Endothelial cell of umbilical vein (primary cell): ENCODE data around the gene ACVRL1. TPM values are rescaled to one million over a fixed set of nuclear protein-coding genes. Genes with fewer than 3 reads are reported as not detected.

ENCODE experiments used
- BruUV-seq: library from RNA; stranded (reverse); fragments of 400-500 nt; replicated peaks from 2 replicates; lab custom pipeline; 2021; lab: Mats Ljungman, UMichigan
- CTCF ChIA-PET: fragments of 300-600, 350-600 bp; sonication (Branson Sonifier 250); formaldehyde crosslinking; loops from one replicate; lab custom pipeline; 2021; ENCODE audit warnings: antibody characterized with exemption, inconsistent platforms; lab: Charles Lee
- POLR2A ChIA-PET: fragments of 300-600, 350-600 bp; sonication (Branson Sonifier 250); formaldehyde crosslinking; loops from one replicate; lab custom pipeline; 2021; ENCODE audit warnings: antibody characterized with exemption, inconsistent platforms; lab: Charles Lee
- DNase-seq: peaks from one replicate; pipeline ENCODE4 v3.0.0-alpha.2; 2011; ENCODE audit warnings: low read depth, low spot score
- FAIRE-seq: peaks from 2 replicates; lab custom pipeline; 2011; peaks lifted over from hg19 to GRCh38; lab: Jason Lieb, UNC
- H2AFZ ChIP-seq: 2 replicates; pipeline ENCODE4 v1.6.0; 2012; ENCODE audit warnings: low read depth, low read length, control low read depth, inconsistent platforms
- H3K27ac ChIP-seq: 2 replicates; pipeline ENCODE4 v1.5.1; 2011; ENCODE audit warnings: low read depth, mild to moderate bottlenecking, control low read depth, low read length, moderate library complexity; ENCODE audit not compliant: insufficient read depth
- H3K27me3 ChIP-seq, 2 experiments: 2 replicates each; pipeline versions ENCODE4 v1.6.0 to v1.6.1; 2011; ENCODE audit warnings: low read length in 2 of 2, mixed read lengths in 1 of 2; ENCODE audit not compliant: control insufficient read depth in 2 of 2, insufficient read depth in 2 of 2
- H3K36me3 ChIP-seq, 2 experiments: 2 replicates in 1 of 2; 3 replicates in 1 of 2; pipeline ENCODE4 v1.5.1; 2011; ENCODE audit warnings: low read length in 2 of 2, mild to moderate bottlenecking in 1 of 2, moderate library complexity in 1 of 2; ENCODE audit not compliant: control insufficient read depth in 2 of 2, insufficient read depth in 2 of 2; ENCODE audit errors: extremely low read depth in 1 of 2
- H3K4me1 ChIP-seq: 3 replicates; pipeline ENCODE4 v1.5.1; 2011; ENCODE audit warnings: mild to moderate bottlenecking, low read length; ENCODE audit not compliant: control insufficient read depth, insufficient read depth; ENCODE audit errors: extremely low read depth
- H3K4me2 ChIP-seq: 2 replicates; pipeline ENCODE4 v1.6.1; 2011; ENCODE audit warnings: low read length, control low read depth, mixed read lengths; ENCODE audit not compliant: insufficient read depth
- H3K4me3 ChIP-seq, 3 experiments: fragments of 200-600 bp in 1 of 3; sonication (generic), shearing (Covaris generic) in 1 of 3; replicated peaks in 1 of 3; 2 replicates each; pipeline ENCODE4 v1.5.1; 2011 to 2016; ENCODE audit warnings: control low read depth in 3 of 3, low read length in 3 of 3, mild to moderate bottlenecking in 2 of 3, inconsistent platforms in 1 of 3, low read depth in 1 of 3, moderate library complexity in 1 of 3; ENCODE audit not compliant: insufficient read depth in 1 of 3
- H3K79me2 ChIP-seq: 2 replicates; pipeline ENCODE4 v1.6.0; 2012; ENCODE audit warnings: low read length, inconsistent platforms; ENCODE audit not compliant: control insufficient read depth, insufficient read depth
- H3K9ac ChIP-seq: replicated peaks from 2 replicates; pipeline ENCODE3; 2011; ENCODE audit warnings: low read length, control low read depth; ENCODE audit not compliant: insufficient read depth; ENCODE audit errors: extremely low read depth
- H3K9me1 ChIP-seq: replicated peaks from 3 replicates; pipeline ENCODE4 v1.6.0; 2011; ENCODE audit warnings: mild to moderate bottlenecking, low read length; ENCODE audit not compliant: control insufficient read depth, insufficient read depth; ENCODE audit errors: extremely low read depth
- H3K9me3 ChIP-seq: replicated peaks from 2 replicates; pipeline ENCODE4 v1.5.1; 2012; ENCODE audit warnings: low read length, inconsistent platforms; ENCODE audit not compliant: control insufficient read depth, insufficient read depth
- H4K20me1 ChIP-seq: replicated peaks from 2 replicates; pipeline ENCODE3; 2011; ENCODE audit warnings: mild to moderate bottlenecking, low read length; ENCODE audit not compliant: control insufficient read depth, insufficient read depth; ENCODE audit errors: extremely low read depth
- EZH2 ChIP-seq: IDR thresholded peaks from 2 replicates; pipeline ENCODE4 v1.6.1; 2012; ENCODE audit warnings: borderline replicate concordance, low read depth, mild to moderate bottlenecking, moderate library complexity, low read length, inconsistent platforms; ENCODE audit not compliant: severe bottlenecking
- FOS ChIP-seq: IDR thresholded peaks from 2 replicates; pipeline ENCODE4 v1.6.1; 2011; ENCODE audit warnings: mild to moderate bottlenecking, low read length, moderate library complexity, borderline replicate concordance; ENCODE audit not compliant: insufficient read depth
- GATA2 ChIP-seq: IDR thresholded peaks from 2 replicates; pipeline ENCODE4 v1.7.0; 2011; ENCODE audit warnings: low read depth, mild to moderate bottlenecking, moderate library complexity, mixed read lengths, low read length; ENCODE audit not compliant: insufficient read length, insufficient read depth
- JUN ChIP-seq: IDR thresholded peaks from 2 replicates; pipeline ENCODE4 v1.6.1; 2011; ENCODE audit warnings: borderline replicate concordance, low read depth; ENCODE audit not compliant: insufficient read length, insufficient read depth
- MYC ChIP-seq: IDR thresholded peaks from one replicate; pipeline ENCODE4 v1.6.1; 2011; ENCODE audit warnings: mild to moderate bottlenecking, low read depth, low read length
- POLR2A ChIP-seq: IDR thresholded peaks from 2 replicates; pipeline ENCODE4 v1.6.1; 2012; ENCODE audit warnings: low read depth, mild to moderate bottlenecking, control low read depth, low read length
- POLR2AphosphoS5 ChIP-seq: IDR thresholded peaks from 2 replicates; pipeline ENCODE4 v1.6.1; 2012; ENCODE audit warnings: low read depth, mild to moderate bottlenecking, control low read depth, low read length, moderate library complexity; ENCODE audit not compliant: insufficient read depth
- dilution Hi-C: fragments of 300-500 bp; cut with MboI; formaldehyde crosslinking; loops from one replicate; pipeline ENCODE4 v1.15.0; 2019; ENCODE audit warnings: low sequenced_read_pairs; ENCODE audit not compliant: extremely low pct_ligation_motif_present
- intact Hi-C: fragments of 100-400 bp; cut with micrococcal nuclease; formaldehyde crosslinking; loops from one replicate; pipeline ENCODE4 v1.10.0; 2022
- polyA plus RNA-seq, 4 experiments: library from polyadenylated mRNA; depleted of rRNA in 3 of 4; stranded (reverse) in 3 of 4; unstranded in 1 of 4; fragments of >200 nt; gene quantifications; 2 replicates each; pipeline versions ENCODE4 v1.2.1 to v1.2.3, GENCODE V29; 2011 to 2012; ENCODE audit warnings: missing spikeins in 1 of 4
- total RNA-seq: library from RNA; stranded (reverse); gene quantifications from 2 replicates; pipeline ENCODE4 v1.2.3, GENCODE V29; 2021
- TF ChIP-seq, protein P1 (sequence below): IDR thresholded peaks from 2 replicates; pipeline ENCODE4 v1.6.1; 2011; ENCODE audit not compliant: insufficient read depth, insufficient read length
- TF ChIP-seq, protein P2 (sequence below), 2 donors: IDR thresholded peaks; 1 replicate in 1 of 2; 2 replicates in 1 of 2; pipeline ENCODE4 v1.5.1; 2011; ENCODE audit warnings: low read length in 2 of 2, mild to moderate bottlenecking in 2 of 2, moderate library complexity in 2 of 2, control low read depth in 1 of 2, inconsistent platforms in 1 of 2, low read depth in 1 of 2; ENCODE audit not compliant: insufficient read depth in 1 of 2; ENCODE audit errors: extremely low read depth in 1 of 2

Gene ACVRL1
- total and polyA plus RNA-seq, 2 donors (not counting 3 experiments of a cell fraction or from before 2014, with no cell fraction given), result 355 to 404 TPM

DNA sequence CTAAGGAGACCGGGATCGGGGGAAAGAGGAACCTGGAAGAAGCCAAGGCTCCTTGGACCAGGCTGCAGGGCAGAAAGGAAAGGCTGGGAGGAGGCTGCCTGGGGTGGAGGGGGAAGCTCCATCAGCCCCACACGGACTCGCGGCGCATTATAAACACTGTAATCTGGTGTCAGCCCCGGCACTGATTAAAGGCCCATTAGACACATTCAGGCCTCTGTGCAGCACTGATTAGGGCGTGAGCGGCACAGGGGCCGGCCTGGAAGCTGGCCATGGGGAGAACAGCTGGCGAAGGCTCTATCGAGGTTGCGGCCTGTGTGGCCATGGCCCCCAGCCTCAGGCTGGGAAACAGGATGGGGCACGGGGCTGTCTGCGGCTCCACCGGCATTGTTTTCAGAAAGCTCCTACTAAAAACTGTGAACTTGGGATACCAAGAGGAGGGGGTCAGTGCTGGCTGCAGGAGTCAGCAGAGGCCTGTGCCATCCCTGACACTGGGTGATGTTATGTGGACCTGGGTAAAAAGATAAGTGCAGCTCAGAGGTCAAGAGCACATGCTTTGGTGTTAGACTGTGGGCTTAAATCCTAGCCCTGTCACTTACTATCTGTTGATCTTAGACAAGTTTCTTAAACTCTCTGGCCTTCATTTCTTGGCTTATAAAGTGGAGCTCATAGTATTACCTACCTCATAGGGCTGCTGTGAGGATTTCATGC is 10.6 kb downstream of the ACVRL1 start:
- Histone ChIP-seq H3K27me3 (no peaks in the 10 kb centered on the region), H3K9me1 (no peaks in the 10 kb centered on the region), H3K27ac (no peak overlapping the region), H3K36me3 (peaks cover 36 to 59% of the 10 kb centered on the region in 2 experiments), H3K4me2 (no peak overlapping the region), H2AFZ (no peak overlapping the region), H3K79me2 (peaks cover 49% of the 10 kb centered on the region), H3K4me3 (no peak overlapping the region), H3K9ac (no peak overlapping the region), H3K9me3 (no peaks in the 10 kb centered on the region), H3K4me1 (peaks cover 25% of the 10 kb centered on the region), H4K20me1 (no peaks in the 10 kb centered on the region)
- dilution Hi-C loops, result no loop called here
- FAIRE-seq (peak; percentile 48), DNase-seq (peak; percentile 66)
- POLR2A ChIA-PET, result interaction anchor here (1.2 kb wide), 1 partner anchor 13 kb away, joined by 3 read pairs; no protein-coding TSS in a partner anchor
- intact Hi-C loops, result no loop called here
- CTCF ChIA-PET, result interaction anchor here (0.8 to 12.8 kb wide), 4 partner anchors 10 to 63 kb away, joined by 3 to 393 read pairs (median 4); partner anchors contain the start of gene ACVRL1
- no TSS peak for BruUV-seq
- TF ChIP-seq POLR2A (peak; percentile 48), EZH2 (no peak), FOS (no peak)
- TF ChIP-seq, protein P1, sequence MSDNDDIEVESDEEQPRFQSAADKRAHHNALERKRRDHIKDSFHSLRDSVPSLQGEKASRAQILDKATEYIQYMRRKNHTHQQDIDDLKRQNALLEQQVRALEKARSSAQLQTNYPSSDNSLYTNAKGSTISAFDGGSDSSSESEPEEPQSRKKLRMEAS, result no peak

DNA sequence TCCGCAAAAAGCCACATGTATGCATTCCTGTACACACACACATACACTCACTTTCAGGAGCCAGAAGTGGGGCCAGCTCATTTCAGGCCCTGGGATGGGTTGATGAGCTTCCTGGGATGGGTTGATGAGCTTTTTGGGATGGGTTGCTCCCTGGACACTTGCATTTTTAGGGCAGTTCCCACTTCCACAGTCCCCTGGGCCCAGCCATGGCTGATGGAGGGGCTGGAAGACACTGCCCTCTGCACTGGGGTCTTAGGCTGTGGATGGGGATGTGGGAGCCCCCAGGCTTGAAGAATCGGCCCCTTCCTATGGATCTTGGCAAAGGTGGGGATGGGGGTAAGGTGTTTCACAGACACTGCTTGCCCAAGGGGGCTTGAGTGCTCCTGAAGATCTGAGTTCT is 12.7 kb downstream of the ACVRL1 start:
- Histone ChIP-seq H3K9me1 (no peaks in the 10 kb centered on the region), H3K4me2 (no peak overlapping the region), H3K4me3 (no peak overlapping the region), H3K79me2 (peaks cover 30% of the 10 kb centered on the region), H3K9ac (no peak overlapping the region), H3K4me1 (peaks cover 34% of the 10 kb centered on the region), H3K9me3 (no peaks in the 10 kb centered on the region), H3K27ac (no peak overlapping the region), H3K36me3 (peaks cover 32 to 45% of the 10 kb centered on the region in 2 experiments), H4K20me1 (no peaks in the 10 kb centered on the region), H2AFZ (no peak overlapping the region), H3K27me3 (no peaks in the 10 kb centered on the region)
- CTCF ChIA-PET, result interaction anchor here (1.3 to 12.8 kb wide), 2 partner anchors 23 to 60 kb away, joined by 3 to 393 read pairs; no protein-coding TSS in a partner anchor
- BruUV-seq, result no TSS peak
- DNase-seq, result no peak
- FAIRE-seq, result no peak
- dilution Hi-C loops, result no loop called here
- TF ChIP-seq MYC, result no peak
- TF ChIP-seq, protein P1, result no peak
- TF ChIP-seq POLR2AphosphoS5, result no peak
- TF ChIP-seq, protein P2, sequence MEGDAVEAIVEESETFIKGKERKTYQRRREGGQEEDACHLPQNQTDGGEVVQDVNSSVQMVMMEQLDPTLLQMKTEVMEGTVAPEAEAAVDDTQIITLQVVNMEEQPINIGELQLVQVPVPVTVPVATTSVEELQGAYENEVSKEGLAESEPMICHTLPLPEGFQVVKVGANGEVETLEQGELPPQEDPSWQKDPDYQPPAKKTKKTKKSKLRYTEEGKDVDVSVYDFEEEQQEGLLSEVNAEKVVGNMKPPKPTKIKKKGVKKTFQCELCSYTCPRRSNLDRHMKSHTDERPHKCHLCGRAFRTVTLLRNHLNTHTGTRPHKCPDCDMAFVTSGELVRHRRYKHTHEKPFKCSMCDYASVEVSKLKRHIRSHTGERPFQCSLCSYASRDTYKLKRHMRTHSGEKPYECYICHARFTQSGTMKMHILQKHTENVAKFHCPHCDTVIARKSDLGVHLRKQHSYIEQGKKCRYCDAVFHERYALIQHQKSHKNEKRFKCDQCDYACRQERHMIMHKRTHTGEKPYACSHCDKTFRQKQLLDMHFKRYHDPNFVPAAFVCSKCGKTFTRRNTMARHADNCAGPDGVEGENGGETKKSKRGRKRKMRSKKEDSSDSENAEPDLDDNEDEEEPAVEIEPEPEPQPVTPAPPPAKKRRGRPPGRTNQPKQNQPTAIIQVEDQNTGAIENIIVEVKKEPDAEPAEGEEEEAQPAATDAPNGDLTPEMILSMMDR (IDR thresholded peaks at IDR 0.05; ENCODE audit: extremely low read depth in 1 of 2, insufficient read depth in 1 of 2, low read depth in 1 of 2, low read length in 2 of 2), result no peak
- TF ChIP-seq EZH2, result no peak
- TF ChIP-seq POLR2A, result no peak
- TF ChIP-seq JUN, result no peak
- TF ChIP-seq FOS, result no peak
- TF ChIP-seq GATA2, result no peak
- intact Hi-C loops, result no loop called here
- POLR2A ChIA-PET, result interaction anchor here (0.6 kb wide), 1 partner anchor 12 kb away, joined by 10 read pairs; no protein-coding TSS in a partner anchor
